HepG2 (cell line): Measurements from ENCODE around the gene QDPR. TPM values are rescaled to one million over a fixed set of nuclear protein-coding genes. Genes with fewer than 3 reads are reported as not detected.

Source experiments
- ATAC-seq: fragments of 200-7000 bp; cut with Tn5 transposase; 3 replicates; pipeline ENCODE4 v1.9.1; 2020; ENCODE audit warnings: mild to moderate bottlenecking, moderate library complexity
- BruUV-seq: library from RNA; stranded (reverse); fragments of 400-500 nt; replicated peaks from 2 replicates; lab custom pipeline; 2021; lab: Mats Ljungman, UMichigan
- CTCF ChIA-PET: fragments of 300-600 bp; formaldehyde crosslinking; extraction: SDS; loops from one replicate; lab custom pipeline; 2021; ENCODE audit warnings: low total read pairs, inconsistent platforms, low intra/inter-chr PET ratio; lab: Yijun Ruan, JAX
- POLR2A ChIA-PET: fragments of 350-600 bp; sonication (Branson Sonifier 250); formaldehyde crosslinking; loops from one replicate; lab custom pipeline; 2020; ENCODE audit warnings: antibody characterized with exemption, inconsistent platforms; lab: Yijun Ruan, JAX
- DNase-seq: peaks from one replicate; pipeline ENCODE4 v3.0.0-alpha.2; 2015; ENCODE audit warnings: low spot score
- FAIRE-seq: peaks from 3 replicates; lab custom pipeline; 2011; peaks lifted over from hg19 to GRCh38; lab: Jason Lieb, UNC
- H2AFZ ChIP-seq: one replicate; pipeline ENCODE4 v1.6.1; 2011; ENCODE audit warnings: low read length, inconsistent platforms
- H3K27ac ChIP-seq: fragments of 300-600 bp; 3 replicates; pipeline ENCODE4 v1.8.0; 2011; ENCODE audit warnings: mixed run types, mild to moderate bottlenecking, mixed read lengths, low read length, inconsistent platforms; ENCODE audit not compliant: insufficient read depth; ENCODE audit errors: extremely low read length
- H3K27me3 ChIP-seq, 2 experiments: fragments of 200-600 bp in 1 of 2; 2 replicates in 1 of 2; 3 replicates in 1 of 2; pipeline versions ENCODE4 v1.6.0 to v1.8.0; 2011; ENCODE audit warnings: low read length in 2 of 2, mild to moderate bottlenecking in 2 of 2, moderate library complexity in 2 of 2, inconsistent platforms in 1 of 2; ENCODE audit not compliant: insufficient read depth in 2 of 2, control insufficient read depth in 1 of 2
- H3K36me3 ChIP-seq, 2 experiments: fragments of 200-600 bp in 1 of 2; replicated peaks in 1 of 2; 2 replicates in 1 of 2; 3 replicates in 1 of 2; pipeline versions ENCODE4 v1.5.1 to v1.8.0; 2011; ENCODE audit warnings: low read length in 2 of 2, inconsistent platforms in 1 of 2; ENCODE audit not compliant: insufficient read depth in 2 of 2, control insufficient read depth in 1 of 2
- H3K4me1 ChIP-seq: 2 replicates; pipeline ENCODE4 v1.5.1; 2012; ENCODE audit warnings: low read length, inconsistent platforms; ENCODE audit not compliant: insufficient read depth
- H3K4me2 ChIP-seq: 2 replicates; pipeline ENCODE4 v1.6.0; 2011; ENCODE audit warnings: low read depth, low read length, inconsistent platforms
- H3K4me3 ChIP-seq, 3 experiments: fragments of 200-600 bp in 1 of 3; sonication (generic), shearing (Covaris generic) in 1 of 3; replicated peaks in 1 of 3; 2 replicates each; pipeline ENCODE4 v1.5.1; 2011 to 2016; ENCODE audit warnings: low read length in 3 of 3, inconsistent platforms in 2 of 3, low read depth in 2 of 3, mild to moderate bottlenecking in 2 of 3, control low read depth in 1 of 3, mixed read lengths in 1 of 3; ENCODE audit not compliant: insufficient read depth in 1 of 3
- H3K79me2 ChIP-seq: one replicate; pipeline ENCODE4 v1.6.1; 2011; ENCODE audit warnings: low read length, inconsistent platforms; ENCODE audit not compliant: insufficient read depth
- H3K9ac ChIP-seq: 2 replicates; pipeline ENCODE4 v1.6.0; 2011; ENCODE audit warnings: mild to moderate bottlenecking, low read depth, low read length, inconsistent platforms; ENCODE audit not compliant: insufficient read depth
- H3K9me3 ChIP-seq: 2 replicates; pipeline ENCODE4 v1.5.1; 2012; ENCODE audit warnings: mild to moderate bottlenecking, low read length
- H4K20me1 ChIP-seq: 2 replicates; pipeline ENCODE4 v1.6.0; 2011; ENCODE audit warnings: inconsistent platforms, mild to moderate bottlenecking, low read length, moderate library complexity; ENCODE audit not compliant: insufficient read depth
- FOSL2 ChIP-seq: sonication (generic); formaldehyde crosslinking; IDR thresholded peaks from 2 replicates; pipeline ENCODE4 v1.4.0; 2020; ENCODE audit warnings: missing genetic modification reagents
- FOXC1 ChIP-seq: sonication (generic); formaldehyde crosslinking; IDR thresholded peaks from 2 replicates; pipeline ENCODE4 v1.8.0; 2022; ENCODE audit warnings: mild to moderate bottlenecking, missing genetic modification reagents, borderline replicate concordance
- PRMT3 ChIP-seq: sonication (generic); formaldehyde crosslinking; IDR thresholded peaks from 2 replicates; pipeline ENCODE4 v1.8.1; 2022; ENCODE audit warnings: low read depth, mild to moderate bottlenecking, moderate library complexity, missing genetic modification reagents, borderline replicate concordance
- SOX13 ChIP-seq, 3 experiments: fragments of 450-650 bp in 1 of 3; sonication (generic) in 1 of 3; formaldehyde crosslinking in 1 of 3; IDR thresholded peaks in 2 of 3; conservative IDR thresholded peaks in 1 of 3; 2 replicates each; pipeline versions ENCODE4 v1.5.0 to v1.6.1; 2016 to 2020; ENCODE audit warnings: antibody characterized with exemption in 1 of 3, mild to moderate bottlenecking in 1 of 3, missing compliant biosample characterization in 1 of 3, missing genetic modification reagents in 1 of 3, moderate library complexity in 1 of 3
- ZNF629 ChIP-seq: sonication (generic); formaldehyde crosslinking; conservative IDR thresholded peaks from 2 replicates; pipeline ENCODE4 v1.5.0; 2020; ENCODE audit warnings: missing genetic modification reagents
- WGBS: methylation state at CpG from one replicate; pipeline ENCODE4 v1.1.6; 2017; ENCODE audit warnings: low lambda C conversion rate; 5-methylcytosine and 5-hydroxymethylcytosine counted together
- in situ Hi-C: cut with HindIII; loops from 2 replicates; pipeline ENCODE4 v1.10.0; 2017; ENCODE audit warnings: low pct_unique_long_range_greater_than_20kb; ENCODE audit not compliant: extremely low pct_ligation_motif_present
- intact Hi-C: fragments of 100-400 bp; cut with micrococcal nuclease; formaldehyde crosslinking; loops from one replicate; pipeline ENCODE4 v1.10.0; 2022; ENCODE audit not compliant: unreplicated experiment
- polyA plus RNA-seq, 8 experiments: library from polyadenylated mRNA; depleted of rRNA in 3 of 8; stranded (reverse) in 7 of 8; unstranded in 1 of 8; fragments of >200 nt; fragmentation: Illumina TruSeq in 4 of 8; extraction: Trizol in 4 of 8; gene quantifications; 2 replicates each; pipeline versions ENCODE4 v1.2.1 to v1.2.3, GENCODE V29; 2011 to 2016; ENCODE audit warnings: low read depth in 4 of 8, missing spikeins in 1 of 8, mixed read lengths in 1 of 8; ENCODE audit not compliant: insufficient read depth in 1 of 8
- total RNA-seq, 5 experiments: library from RNA; depleted of rRNA; stranded (reverse); fragments of >200 nt; fragmentation: Illumina TruSeq; extraction: Trizol; gene quantifications; 2 replicates each; pipeline ENCODE4 v1.2.3, GENCODE V29; 2016; ENCODE audit warnings: low read depth in 1 of 5
- TF ChIP-seq, protein P1 (sequence below): sonication (generic); formaldehyde crosslinking; IDR thresholded peaks from 2 replicates; pipeline ENCODE4 v1.9.0; 2022; ENCODE audit warnings: low read depth, missing genetic modification reagents

Gene QDPR
- total and polyA plus RNA-seq, 2 of the 13 experiments (the other 11 are each of a cell fraction or from before 2014, with no cell fraction given), result 9.9 to 95.5 TPM

- no peak for FAIRE-seq
- H3K9me3 ChIP-seq, result no peaks in the 10 kb centered on the region
- H2AFZ ChIP-seq, result no peak overlapping the region
- intact Hi-C loops (no loop called here), in situ Hi-C loops (loop anchor here (25.0 kb wide), 1 partner anchor 451 kb away; the partner anchor contains the start of gene LCORL)
- ATAC-seq, result no peak
- H3K9ac ChIP-seq, result no peak overlapping the region
- no peak overlapping the region for H3K4me2 ChIP-seq
- H3K27ac ChIP-seq, result peak overlapping the region; percentile 23
- H3K4me3 ChIP-seq, result no peak overlapping the region
- CTCF ChIA-PET, result no interaction called here
- POLR2A ChIA-PET, result interaction anchor here (0.9 to 5.2 kb wide), 4 partner anchors 9 to 16 kb away, joined by 3 to 49 read pairs (median 14); partner anchors contain the start of gene LAP3
- TF ChIP-seq FOSL2, result peak; percentile 50; the same call in 1 of the 2 replicates
- TF ChIP-seq ZNF629 (CRISPR knock-in tag), result no peak
- TF ChIP-seq SOX13 (IDR thresholded peaks at IDR 0.05), result no peak
- no peak for TF ChIP-seq SOX13 (CRISPR knock-in tag; conservative IDR thresholded peaks at IDR 0.05 in 1 of 2, IDR thresholded peaks at IDR 0.05 in 1 of 2)
- TF ChIP-seq, protein P1, sequence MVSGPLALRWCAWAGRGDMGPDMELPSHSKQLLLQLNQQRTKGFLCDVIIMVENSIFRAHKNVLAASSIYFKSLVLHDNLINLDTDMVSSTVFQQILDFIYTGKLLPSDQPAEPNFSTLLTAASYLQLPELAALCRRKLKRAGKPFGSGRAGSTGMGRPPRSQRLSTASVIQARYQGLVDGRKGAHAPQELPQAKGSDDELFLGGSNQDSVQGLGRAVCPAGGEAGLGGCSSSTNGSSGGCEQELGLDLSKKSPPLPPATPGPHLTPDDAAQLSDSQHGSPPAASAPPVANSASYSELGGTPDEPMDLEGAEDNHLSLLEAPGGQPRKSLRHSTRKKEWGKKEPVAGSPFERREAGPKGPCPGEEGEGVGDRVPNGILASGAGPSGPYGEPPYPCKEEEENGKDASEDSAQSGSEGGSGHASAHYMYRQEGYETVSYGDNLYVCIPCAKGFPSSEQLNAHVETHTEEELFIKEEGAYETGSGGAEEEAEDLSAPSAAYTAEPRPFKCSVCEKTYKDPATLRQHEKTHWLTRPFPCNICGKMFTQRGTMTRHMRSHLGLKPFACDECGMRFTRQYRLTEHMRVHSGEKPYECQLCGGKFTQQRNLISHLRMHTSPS, result 0 out of 2 replicates have a peak, but pooled peaks have one; percentile 18
- no peak for TF ChIP-seq PRMT3
- TF ChIP-seq FOXC1 (CRISPR knock-in tag), result no peak
- no TSS peak for BruUV-seq
- DNase-seq, result no peak
- no peaks in the 10 kb centered on the region for H3K79me2 ChIP-seq
- no peaks in the 10 kb centered on the region for H3K27me3 ChIP-seq
- WGBS, result 91% methylated on average over 7 of the region's 8 CpGs
- no peaks in the 10 kb centered on the region for H3K36me3 ChIP-seq
- H3K4me1 ChIP-seq, result peaks cover 61% of the 10 kb centered on the region
- H4K20me1 ChIP-seq, result no peaks in the 10 kb centered on the region
These were observed 49.5 kb upstream of the QDPR start for GRCh38 chr4:17561195-17561909.
